Measurements from ENCODE around the gene STAG3.

- TF ChIP-seq POLR2A (IDR thresholded peaks at IDR 0.05; ENCODE audit: low read depth) (no peak), CTCF (IDR thresholded peaks at IDR 0.05) (no peak)
Observed at GRCh38 chr7:100209493-100209892, 31.8 kb downstream of the STAG3 start.
